Amniotic stem cell (primary cell): ENCODE results near the gene AKAP7.
"Not testable (repeated sequence)": the region's sequence is repeated elsewhere in the genome, so short reads cannot be mapped to it uniquely, and the experiment has no call there.

Experiments used
- DNase-seq: peaks from one replicate; lab custom pipeline; 2025; lab: John Stamatoyannopoulos, UW

AKAP7 gene

GRCh38 chr6:131251590-131252199, 116.4 kb downstream of the AKAP7 start:
- no peak for DNase-seq

GRCh38 chr6:131255434-131255833, 120.2 kb downstream of the AKAP7 start:
- DNase-seq: no peak

- DNase-seq: no peak
Observed at GRCh38 chr6:131255911-131256310, 120.6 kb downstream of the AKAP7 start.

- DNase-seq: no peak
Observed at GRCh38 chr6:131257104-131257503, 121.8 kb downstream of the AKAP7 start.

- DNase-seq: no peak
Observed at GRCh38 chr6:131258010-131258652, 122.9 kb downstream of the AKAP7 start.

- DNase-seq: no peak
Observed at GRCh38 chr6:131258816-131259476, 123.7 kb downstream of the AKAP7 start.

GRCh38 chr6:131260960-131261359, 125.7 kb downstream of the AKAP7 start:
- DNase-seq: not testable (repeated sequence)

GRCh38 chr6:131262060-131262459, 126.8 kb downstream of the AKAP7 start:
- DNase-seq: no peak

GRCh38 chr6:131265939-131266338, 130.7 kb downstream of the AKAP7 start:
- no peak for DNase-seq

- DNase-seq: no peak
Observed at GRCh38 chr6:131268303-131268702, 133.0 kb downstream of the AKAP7 start.

GRCh38 chr6:131269565-131270391, 134.5 kb downstream of the AKAP7 start:
- no peak for DNase-seq

- DNase-seq: no peak
Observed at GRCh38 chr6:131270534-131270933, 135.3 kb downstream of the AKAP7 start.

GRCh38 chr6:131275273-131275672, 140.0 kb downstream of the AKAP7 start:
- DNase-seq: no peak

- DNase-seq: no peak
Observed at GRCh38 chr6:131277591-131277990, 142.3 kb downstream of the AKAP7 start.

- no peak for DNase-seq
Observed at GRCh38 chr6:131281471-131282270, 146.4 kb downstream of the AKAP7 start.

- no peak for DNase-seq
Observed at GRCh38 chr6:131282365-131282764, 147.1 kb downstream of the AKAP7 start.

GRCh38 chr6:131283466-131284175, 148.4 kb downstream of the AKAP7 start:
- no peak for DNase-seq

- DNase-seq: no peak
Observed at GRCh38 chr6:131285548-131285947, 150.3 kb downstream of the AKAP7 start.

GRCh38 chr6:131286469-131287040, 151.3 kb downstream of the AKAP7 start:
- DNase-seq: no peak

- DNase-seq: no peak
Observed at GRCh38 chr6:131288214-131288613, 152.9 kb downstream of the AKAP7 start.

GRCh38 chr6:131290955-131291354, 155.7 kb downstream of the AKAP7 start:
- DNase-seq: no peak
